ENCODE results near the gene GPR3. TPM values are rescaled to one million over a fixed set of nuclear protein-coding genes. Genes with fewer than 3 reads are reported as not detected.
"Not testable (repeated sequence)": the region's sequence is repeated elsewhere in the genome, so short reads cannot be mapped to it uniquely, and the experiment has no call there.

GPR3 gene
- total RNA-seq, 1 donor from 2014 or later, result 0.16 TPM

DNA sequence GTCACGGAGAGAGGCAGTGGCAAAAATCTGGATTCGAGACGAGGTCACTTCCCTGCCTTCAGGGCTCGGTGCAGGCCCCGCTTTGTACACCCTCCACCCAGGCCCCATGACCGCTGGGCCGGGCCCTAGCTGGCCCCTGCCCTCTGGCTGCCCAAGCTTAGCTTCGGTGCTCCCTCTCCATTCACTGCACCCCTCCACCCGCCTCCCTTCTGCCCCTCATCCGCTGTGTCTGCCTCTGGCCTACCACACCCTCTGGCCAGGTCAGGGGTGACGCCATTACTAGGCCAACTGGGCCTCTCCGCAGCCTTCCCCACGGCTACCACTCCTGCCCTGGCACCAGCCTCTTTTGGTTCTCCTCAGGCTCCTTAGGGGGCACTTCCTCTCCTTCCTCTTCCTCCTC is 8.8 kb upstream of the GPR3 start:
- TF ChIP-seq, protein P1, sequence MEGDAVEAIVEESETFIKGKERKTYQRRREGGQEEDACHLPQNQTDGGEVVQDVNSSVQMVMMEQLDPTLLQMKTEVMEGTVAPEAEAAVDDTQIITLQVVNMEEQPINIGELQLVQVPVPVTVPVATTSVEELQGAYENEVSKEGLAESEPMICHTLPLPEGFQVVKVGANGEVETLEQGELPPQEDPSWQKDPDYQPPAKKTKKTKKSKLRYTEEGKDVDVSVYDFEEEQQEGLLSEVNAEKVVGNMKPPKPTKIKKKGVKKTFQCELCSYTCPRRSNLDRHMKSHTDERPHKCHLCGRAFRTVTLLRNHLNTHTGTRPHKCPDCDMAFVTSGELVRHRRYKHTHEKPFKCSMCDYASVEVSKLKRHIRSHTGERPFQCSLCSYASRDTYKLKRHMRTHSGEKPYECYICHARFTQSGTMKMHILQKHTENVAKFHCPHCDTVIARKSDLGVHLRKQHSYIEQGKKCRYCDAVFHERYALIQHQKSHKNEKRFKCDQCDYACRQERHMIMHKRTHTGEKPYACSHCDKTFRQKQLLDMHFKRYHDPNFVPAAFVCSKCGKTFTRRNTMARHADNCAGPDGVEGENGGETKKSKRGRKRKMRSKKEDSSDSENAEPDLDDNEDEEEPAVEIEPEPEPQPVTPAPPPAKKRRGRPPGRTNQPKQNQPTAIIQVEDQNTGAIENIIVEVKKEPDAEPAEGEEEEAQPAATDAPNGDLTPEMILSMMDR (IDR thresholded peaks at IDR 0.05; ENCODE audit: borderline replicate concordance), result no peak
- Histone ChIP-seq H3K27me3 (ENCODE audit: low read depth) (peaks cover 4% of the 10 kb centered on the region), H3K4me3 (no peak overlapping the region), H3K4me1 (peaks cover 27% of the 10 kb centered on the region), H3K9me3 (replicated peaks) (no peaks in the 10 kb centered on the region), H3K36me3 (no peaks in the 10 kb centered on the region), H3K27ac (replicated peaks) (no peak overlapping the region)
- no peak for DNase-seq
- intact Hi-C loops (cut with micrococcal nuclease), result no loop called here

DNA sequence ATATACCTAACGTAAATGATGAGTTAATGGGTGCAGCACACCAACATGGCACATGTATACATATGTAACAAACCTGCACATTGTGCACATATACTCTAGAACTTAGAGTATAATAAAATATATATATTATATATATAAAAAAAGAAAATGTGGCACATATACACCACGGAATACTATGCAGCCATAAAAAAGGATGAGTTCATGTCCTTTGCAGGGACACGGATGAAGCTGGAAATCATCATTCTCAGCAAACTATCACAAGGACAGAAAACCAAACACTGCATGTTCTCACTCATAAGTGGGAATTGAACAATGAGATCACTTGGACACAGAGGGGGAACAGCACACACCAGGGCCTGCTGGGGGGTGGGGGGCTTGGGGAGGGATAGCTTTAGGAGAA is 7.6 kb upstream of the GPR3 start:
- H3K36me3 ChIP-seq; intact Hi-C loops (cut with micrococcal nuclease); H3K9me3 ChIP-seq (replicated peaks); H3K27me3 ChIP-seq (ENCODE audit: low read depth); H3K27ac ChIP-seq (replicated peaks); DNase-seq; H3K4me3 ChIP-seq: not testable (repeated sequence)
- peaks cover 26% of the 10 kb centered on the region for H3K4me1 ChIP-seq

DNA sequence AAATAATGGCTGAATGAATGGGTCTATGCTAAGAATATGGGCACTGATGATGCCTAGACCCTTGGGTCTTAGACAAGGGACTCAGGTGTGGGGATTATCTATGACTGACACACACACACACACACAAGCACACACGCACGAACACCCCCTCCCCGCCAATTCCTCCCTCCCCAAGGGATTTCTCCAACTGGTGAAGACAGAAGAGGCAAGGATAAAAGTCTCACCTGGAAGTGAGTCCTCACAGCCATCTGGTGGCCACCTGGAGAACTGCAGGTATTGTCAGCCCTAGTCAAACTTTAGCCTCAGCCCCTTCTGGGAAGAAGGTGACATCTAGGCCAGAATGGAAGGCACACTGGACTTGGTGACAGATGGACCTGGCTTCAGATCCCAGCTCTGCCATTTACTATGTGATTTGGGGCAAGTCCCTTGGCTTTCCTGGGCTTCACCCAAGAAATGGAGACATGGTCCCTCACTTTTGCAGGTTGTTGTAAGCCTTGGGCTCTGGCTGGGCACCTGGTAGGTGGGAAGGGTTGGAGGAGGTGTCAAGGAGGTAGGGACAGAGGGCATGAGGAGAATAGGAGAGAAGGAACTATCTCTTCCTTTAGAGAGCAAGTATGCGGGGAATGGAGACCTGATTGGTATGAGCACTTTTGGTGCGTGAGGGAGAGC is 4.0 kb upstream of the GPR3 start:
- H3K27ac ChIP-seq (replicated peaks), result peak overlapping the region; percentile 68
- peaks cover 28% of the 10 kb centered on the region for H3K4me1 ChIP-seq
- no peaks in the 10 kb centered on the region for H3K9me3 ChIP-seq (replicated peaks)
- no peak overlapping the region for H3K4me3 ChIP-seq
- TF ChIP-seq, protein P1 (IDR thresholded peaks at IDR 0.05; ENCODE audit: borderline replicate concordance), result peak; percentile 89
- H3K36me3 ChIP-seq, result no peaks in the 10 kb centered on the region
- DNase-seq, result peak; percentile 68
- intact Hi-C loops (cut with micrococcal nuclease), result no loop called here
- no peaks in the 10 kb centered on the region for H3K27me3 ChIP-seq (ENCODE audit: low read depth)

DNA sequence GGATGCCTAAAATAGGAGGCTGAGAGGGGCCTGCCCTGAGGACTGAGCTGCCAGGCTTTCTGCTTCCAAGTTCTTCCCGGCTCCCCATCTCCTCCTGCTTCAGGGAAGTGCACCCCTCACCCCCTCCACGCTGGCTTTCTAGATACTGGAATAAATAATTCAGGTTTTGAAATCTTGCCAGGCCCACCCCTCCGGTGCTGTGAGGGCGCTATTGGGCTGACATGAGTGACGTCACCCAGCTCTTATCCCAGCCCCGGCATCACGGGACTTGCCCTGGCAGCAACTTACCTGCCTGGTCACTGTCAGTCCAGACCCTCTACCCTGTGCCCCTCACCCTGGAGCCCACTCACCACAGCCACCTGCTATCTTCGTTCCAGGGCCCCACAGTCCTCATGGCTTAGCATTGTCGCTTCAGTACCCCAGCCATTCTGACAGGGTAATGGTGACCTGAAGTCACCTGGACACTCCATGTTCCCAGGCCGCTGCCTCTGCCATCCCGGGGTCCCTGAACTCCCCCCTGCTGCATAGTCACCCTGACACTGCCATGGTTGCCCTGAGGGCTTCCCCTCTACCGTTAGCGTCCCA is 819 bp upstream of the GPR3 start:
- H3K4me3 ChIP-seq, result peak overlapping the region; percentile 64
- TF ChIP-seq, protein P1 (IDR thresholded peaks at IDR 0.05; ENCODE audit: borderline replicate concordance), result no peak
- peak; percentile 58 for DNase-seq
- H3K9me3 ChIP-seq (replicated peaks), result no peaks in the 10 kb centered on the region
- intact Hi-C loops (cut with micrococcal nuclease), result loop anchor here (5.0 kb wide), 1 partner anchor 89 kb away; no protein-coding TSS in a partner anchor
- peak overlapping the region; percentile 68 for H3K27ac ChIP-seq (replicated peaks)
- H3K27me3 ChIP-seq (ENCODE audit: low read depth), result no peaks in the 10 kb centered on the region
- H3K36me3 ChIP-seq, result no peaks in the 10 kb centered on the region
- peaks cover 45% of the 10 kb centered on the region for H3K4me1 ChIP-seq

DNA sequence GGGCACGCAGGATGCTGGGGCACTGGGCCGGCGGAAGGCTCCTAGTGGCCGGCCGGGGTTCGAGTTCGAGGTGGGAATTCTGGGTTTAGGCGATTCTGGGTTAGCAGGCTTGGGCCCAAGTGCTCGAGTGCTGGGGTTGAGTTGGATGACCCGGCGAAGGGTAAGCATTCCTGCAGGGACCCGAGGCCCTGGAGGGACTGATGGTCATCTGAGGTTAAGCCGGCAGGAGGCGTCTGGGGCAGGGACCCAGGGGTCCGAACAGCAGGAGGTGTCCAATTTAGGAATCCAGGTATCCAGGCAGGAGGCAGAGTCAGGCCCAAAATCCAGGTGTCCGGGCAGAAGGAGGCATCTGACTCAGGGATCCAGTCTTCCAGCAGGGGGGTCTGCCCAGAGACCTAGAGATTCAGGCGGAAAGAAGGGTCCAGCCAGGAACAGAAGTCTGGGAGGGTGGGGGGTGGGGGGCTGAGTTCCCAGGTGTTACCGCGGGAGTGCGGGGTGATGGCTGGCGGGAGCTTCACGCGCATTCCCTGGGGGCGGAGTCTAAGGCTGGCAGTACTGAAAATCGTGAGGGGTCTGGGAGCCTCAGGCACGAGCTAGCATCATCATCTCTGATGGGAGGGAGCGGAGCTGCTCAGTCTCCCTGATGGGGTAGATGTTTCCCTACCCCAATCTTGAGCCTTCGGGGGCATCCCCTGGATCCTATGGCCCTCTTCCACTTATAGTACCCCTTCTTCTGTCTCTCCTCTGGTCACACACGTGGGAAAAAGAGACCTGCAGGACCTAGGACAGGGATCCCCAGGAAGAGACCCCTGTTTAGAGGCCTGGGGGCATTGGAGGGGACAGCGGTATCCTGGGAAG is 585 bp downstream of the GPR3 start:
- Histone ChIP-seq H3K27ac (replicated peaks) (peak overlapping the region; percentile 68), H3K36me3 (no peaks in the 10 kb centered on the region), H3K9me3 (replicated peaks) (no peaks in the 10 kb centered on the region), H3K4me3 (peak overlapping the region; percentile 64), H3K4me1 (peaks cover 59% of the 10 kb centered on the region), H3K27me3 (ENCODE audit: low read depth) (no peaks in the 10 kb centered on the region)
- no peak for DNase-seq
- intact Hi-C loops (cut with micrococcal nuclease), result loop anchor here (5.0 kb wide), 1 partner anchor 91 kb away; no protein-coding TSS in a partner anchor
- TF ChIP-seq, protein P1 (IDR thresholded peaks at IDR 0.05; ENCODE audit: borderline replicate concordance), result no peak
